Suprapubic skin (tissue), 4 donors: Measurements from ENCODE around the gene CHAF1A. TPM values are rescaled to one million over a fixed set of nuclear protein-coding genes. Genes with fewer than 3 reads are reported as not detected.

Source experiments
- DNase-seq, 2 donors: peaks; one replicate each; pipeline ENCODE4 v3.0.0-alpha.2; 2019; ENCODE audit warnings: low spot score in 2 of 2
- H3K27ac ChIP-seq: fragments of 200-600 bp; sonication (generic); one replicate; pipeline ENCODE4 v1.5.1; 2019
- H3K27me3 ChIP-seq: fragments of 200-600 bp; sonication (generic); one replicate; pipeline ENCODE4 v1.5.1; 2019
- H3K36me3 ChIP-seq: fragments of 200-600 bp; sonication (generic); one replicate; pipeline ENCODE4 v1.5.1; 2019
- H3K4me1 ChIP-seq: fragments of 200-600 bp; sonication (generic); one replicate; pipeline ENCODE4 v1.5.1; 2019
- H3K4me3 ChIP-seq: fragments of 200-600 bp; sonication (generic); one replicate; pipeline ENCODE4 v1.5.1; 2019; ENCODE audit warnings: mild to moderate bottlenecking
- H3K9me3 ChIP-seq: fragments of 200-600 bp; sonication (generic); one replicate; pipeline ENCODE4 v1.5.1; 2019
- CTCF ChIP-seq, 2 donors: fragments of 200-600 bp in 1 of 2; fragments of 450-650 bp in 1 of 2; sonication (generic) in 1 of 2; IDR thresholded peaks; one replicate each; pipeline ENCODE4 v1.5.1; 2016 to 2019; ENCODE audit warnings: antibody characterized with exemption in 2 of 2, mild to moderate bottlenecking in 1 of 2, moderate library complexity in 1 of 2
- EP300 ChIP-seq: sonication (generic); formaldehyde crosslinking; IDR thresholded peaks from one replicate; pipeline ENCODE4 v1.6.1; 2017; ENCODE audit warnings: antibody characterized with exemption
- POLR2A ChIP-seq, 2 donors: fragments of 450-650 bp; IDR thresholded peaks; one replicate each; pipeline ENCODE4 v1.6.1; 2017; ENCODE audit warnings: antibody characterized with exemption in 2 of 2, mild to moderate bottlenecking in 2 of 2, moderate library complexity in 2 of 2
- POLR2AphosphoS5 ChIP-seq, 3 donors: sonication (generic); formaldehyde crosslinking; IDR thresholded peaks; one replicate each; pipeline ENCODE4 v1.6.1; 2017; ENCODE audit warnings: antibody characterized with exemption in 3 of 3
- WGBS: methylation state at CpG from one replicate; pipeline ENCODE4 v1.1.5; 2018; 5-methylcytosine and 5-hydroxymethylcytosine counted together
- total RNA-seq, 4 donors: library from RNA; depleted of rRNA; stranded (reverse); fragments of >200 nt; gene quantifications; one replicate each; pipeline ENCODE4 v1.1.0, GENCODE V29; 2016

Gene CHAF1A
- total RNA-seq, 4 donors from 2014 or later = 8.5 to 20.4 (median 11.4) TPM

- TF ChIP-seq CTCF (IDR thresholded peaks at IDR 0.05) (no peak), POLR2A (IDR thresholded peaks at IDR 0.05) (no peak), POLR2AphosphoS5 (IDR thresholded peaks at IDR 0.05) (no peak), EP300 (no peak)
These were observed 34.2 kb upstream of the CHAF1A start for GRCh38 chr19:4368128-4368820.

GRCh38 chr19:4369109-4369887 is 33.1 kb upstream of the CHAF1A start:
- DNase-seq = peak in 1 of 2 donors; percentile 82
- TF ChIP-seq EP300 (no peak), CTCF (IDR thresholded peaks at IDR 0.05) (no peak), POLR2A (IDR thresholded peaks at IDR 0.05) (no peak), POLR2AphosphoS5 (IDR thresholded peaks at IDR 0.05) (no peak)

More at GRCh38 chr19:4368128-4368820, 34.2 kb upstream of the CHAF1A start:
- no peaks in the 10 kb centered on the region for H3K9me3 ChIP-seq
- H3K4me1 ChIP-seq = peaks cover 63% of the 10 kb centered on the region
- H3K27ac ChIP-seq = peak overlapping the region; percentile 84
- peak overlapping the region; percentile 38 for H3K4me3 ChIP-seq
- H3K36me3 ChIP-seq = peaks cover 34% of the 10 kb centered on the region
- peak in 1 of 2 donors; percentile 79 for DNase-seq
- 72% methylated on average over 11 of the region's 19 CpGs for WGBS
- no peaks in the 10 kb centered on the region for H3K27me3 ChIP-seq

GRCh38 chr19:4369888-4370260 is 32.6 kb upstream of the CHAF1A start:
- TF ChIP-seq CTCF (IDR thresholded peaks at IDR 0.05) (peak in 1 of 2 donors; percentile 36), POLR2A (IDR thresholded peaks at IDR 0.05) (no peak), EP300 (no peak), POLR2AphosphoS5 (IDR thresholded peaks at IDR 0.05) (no peak)
- H3K27ac ChIP-seq = peak overlapping the region; percentile 84
- peak overlapping the region; percentile 38 for H3K4me3 ChIP-seq
- H3K36me3 ChIP-seq = peaks cover 18% of the 10 kb centered on the region
- H3K4me1 ChIP-seq = peaks cover 79% of the 10 kb centered on the region
- H3K9me3 ChIP-seq = no peaks in the 10 kb centered on the region
- WGBS = no CpG with 5 or more reads among the region's 21 CpGs
- H3K27me3 ChIP-seq = no peaks in the 10 kb centered on the region
- DNase-seq = peak in 1 of 2 donors; percentile 70

More at GRCh38 chr19:4369109-4369887, 33.1 kb upstream of the CHAF1A start:
- Histone ChIP-seq H3K4me1 (peaks cover 73% of the 10 kb centered on the region), H3K4me3 (peak overlapping the region; percentile 38), H3K27ac (peak overlapping the region; percentile 84), H3K9me3 (no peaks in the 10 kb centered on the region), H3K27me3 (no peaks in the 10 kb centered on the region), H3K36me3 (peaks cover 23% of the 10 kb centered on the region)
- WGBS = 41% methylated on average over 9 of the region's 25 CpGs

- peak overlapping the region; percentile 38 for H3K4me3 ChIP-seq
- peak in 1 of 2 donors; percentile 63 for DNase-seq
- peak overlapping the region; percentile 84 for H3K27ac ChIP-seq
- WGBS = 68% methylated on average over 7 of the region's 15 CpGs
- H3K4me1 ChIP-seq = peaks cover 85% of the 10 kb centered on the region
- peaks cover 11% of the 10 kb centered on the region for H3K36me3 ChIP-seq
- H3K9me3 ChIP-seq = no peaks in the 10 kb centered on the region
- no peaks in the 10 kb centered on the region for H3K27me3 ChIP-seq
- no peak for TF ChIP-seq POLR2AphosphoS5 (IDR thresholded peaks at IDR 0.05)
- no peak for TF ChIP-seq POLR2A (IDR thresholded peaks at IDR 0.05)
- no peak for TF ChIP-seq EP300
- TF ChIP-seq CTCF (IDR thresholded peaks at IDR 0.05) = no peak
These were observed 31.9 kb upstream of the CHAF1A start for GRCh38 chr19:4370418-4371041.
